HepG2 (cell line): Measurements from ENCODE around the gene THRB. TPM values are rescaled to one million over a fixed set of nuclear protein-coding genes. Genes with fewer than 3 reads are reported as not detected.

Experiments
- ATAC-seq: fragments of 200-7000 bp; cut with Tn5 transposase; 3 replicates; pipeline ENCODE4 v1.9.1; 2020; ENCODE audit warnings: mild to moderate bottlenecking, moderate library complexity
- BruUV-seq: library from RNA; stranded (reverse); fragments of 400-500 nt; replicated peaks from 2 replicates; lab custom pipeline; 2021; lab: Mats Ljungman, UMichigan
- CTCF ChIA-PET: fragments of 300-600 bp; formaldehyde crosslinking; extraction: SDS; loops from one replicate; lab custom pipeline; 2021; ENCODE audit warnings: low total read pairs, inconsistent platforms, low intra/inter-chr PET ratio; lab: Yijun Ruan, JAX
- POLR2A ChIA-PET: fragments of 350-600 bp; sonication (Branson Sonifier 250); formaldehyde crosslinking; loops from one replicate; lab custom pipeline; 2020; ENCODE audit warnings: antibody characterized with exemption, inconsistent platforms; lab: Yijun Ruan, JAX
- DNase-seq: peaks from one replicate; pipeline ENCODE4 v3.0.0-alpha.2; 2015; ENCODE audit warnings: low spot score
- FAIRE-seq: peaks from 3 replicates; lab custom pipeline; 2011; peaks lifted over from hg19 to GRCh38; lab: Jason Lieb, UNC
- H2AFZ ChIP-seq: one replicate; pipeline ENCODE4 v1.6.1; 2011; ENCODE audit warnings: low read length, inconsistent platforms
- H3K27ac ChIP-seq: fragments of 300-600 bp; 3 replicates; pipeline ENCODE4 v1.8.0; 2011; ENCODE audit warnings: mixed run types, mild to moderate bottlenecking, mixed read lengths, low read length, inconsistent platforms; ENCODE audit not compliant: insufficient read depth; ENCODE audit errors: extremely low read length
- H3K27me3 ChIP-seq, 2 experiments: fragments of 200-600 bp in 1 of 2; 2 replicates in 1 of 2; 3 replicates in 1 of 2; pipeline versions ENCODE4 v1.6.0 to v1.8.0; 2011; ENCODE audit warnings: low read length in 2 of 2, mild to moderate bottlenecking in 2 of 2, moderate library complexity in 2 of 2, inconsistent platforms in 1 of 2; ENCODE audit not compliant: insufficient read depth in 2 of 2, control insufficient read depth in 1 of 2
- H3K36me3 ChIP-seq, 2 experiments: fragments of 200-600 bp in 1 of 2; replicated peaks in 1 of 2; 2 replicates in 1 of 2; 3 replicates in 1 of 2; pipeline versions ENCODE4 v1.5.1 to v1.8.0; 2011; ENCODE audit warnings: low read length in 2 of 2, inconsistent platforms in 1 of 2; ENCODE audit not compliant: insufficient read depth in 2 of 2, control insufficient read depth in 1 of 2
- H3K4me1 ChIP-seq: 2 replicates; pipeline ENCODE4 v1.5.1; 2012; ENCODE audit warnings: low read length, inconsistent platforms; ENCODE audit not compliant: insufficient read depth
- H3K4me2 ChIP-seq: 2 replicates; pipeline ENCODE4 v1.6.0; 2011; ENCODE audit warnings: low read depth, low read length, inconsistent platforms
- H3K4me3 ChIP-seq, 3 experiments: fragments of 200-600 bp in 1 of 3; sonication (generic), shearing (Covaris generic) in 1 of 3; replicated peaks in 1 of 3; 2 replicates each; pipeline ENCODE4 v1.5.1; 2011 to 2016; ENCODE audit warnings: low read length in 3 of 3, inconsistent platforms in 2 of 3, low read depth in 2 of 3, mild to moderate bottlenecking in 2 of 3, control low read depth in 1 of 3, mixed read lengths in 1 of 3; ENCODE audit not compliant: insufficient read depth in 1 of 3
- H3K79me2 ChIP-seq: one replicate; pipeline ENCODE4 v1.6.1; 2011; ENCODE audit warnings: low read length, inconsistent platforms; ENCODE audit not compliant: insufficient read depth
- H3K9ac ChIP-seq: 2 replicates; pipeline ENCODE4 v1.6.0; 2011; ENCODE audit warnings: mild to moderate bottlenecking, low read depth, low read length, inconsistent platforms; ENCODE audit not compliant: insufficient read depth
- H3K9me3 ChIP-seq: 2 replicates; pipeline ENCODE4 v1.5.1; 2012; ENCODE audit warnings: mild to moderate bottlenecking, low read length
- H4K20me1 ChIP-seq: 2 replicates; pipeline ENCODE4 v1.6.0; 2011; ENCODE audit warnings: inconsistent platforms, mild to moderate bottlenecking, low read length, moderate library complexity; ENCODE audit not compliant: insufficient read depth
- TRIM24 ChIP-seq: sonication (generic); formaldehyde crosslinking; IDR thresholded peaks from 2 replicates; pipeline ENCODE4 v1.8.0; 2022; ENCODE audit warnings: mild to moderate bottlenecking, missing genetic modification reagents
- ZBTB38 ChIP-seq: sonication (generic); formaldehyde crosslinking; IDR thresholded peaks from 2 replicates; pipeline ENCODE4 v1.5.1; 2020; ENCODE audit warnings: mild to moderate bottlenecking, missing genetic modification reagents
- ZNF251 ChIP-seq: sonication (generic); formaldehyde crosslinking; IDR thresholded peaks from 2 replicates; pipeline ENCODE4 v1.9.0; 2021; ENCODE audit warnings: mild to moderate bottlenecking, missing genetic modification reagents
- WGBS: methylation state at CpG from one replicate; pipeline ENCODE4 v1.1.6; 2017; ENCODE audit warnings: low lambda C conversion rate; 5-methylcytosine and 5-hydroxymethylcytosine counted together
- in situ Hi-C: cut with HindIII; loops from 2 replicates; pipeline ENCODE4 v1.10.0; 2017; ENCODE audit warnings: low pct_unique_long_range_greater_than_20kb; ENCODE audit not compliant: extremely low pct_ligation_motif_present
- intact Hi-C: fragments of 100-400 bp; cut with micrococcal nuclease; formaldehyde crosslinking; loops from one replicate; pipeline ENCODE4 v1.10.0; 2022; ENCODE audit not compliant: unreplicated experiment
- polyA plus RNA-seq, 8 experiments: library from polyadenylated mRNA; depleted of rRNA in 3 of 8; stranded (reverse) in 7 of 8; unstranded in 1 of 8; fragments of >200 nt; fragmentation: Illumina TruSeq in 4 of 8; extraction: Trizol in 4 of 8; gene quantifications; 2 replicates each; pipeline versions ENCODE4 v1.2.1 to v1.2.3, GENCODE V29; 2011 to 2016; ENCODE audit warnings: low read depth in 4 of 8, missing spikeins in 1 of 8, mixed read lengths in 1 of 8; ENCODE audit not compliant: insufficient read depth in 1 of 8
- total RNA-seq, 5 experiments: library from RNA; depleted of rRNA; stranded (reverse); fragments of >200 nt; fragmentation: Illumina TruSeq; extraction: Trizol; gene quantifications; 2 replicates each; pipeline ENCODE4 v1.2.3, GENCODE V29; 2016; ENCODE audit warnings: low read depth in 1 of 5
- TF ChIP-seq, protein P1 (sequence below): sonication (generic); formaldehyde crosslinking; IDR thresholded peaks from 2 replicates; pipeline ENCODE4 v1.4.0; 2020; ENCODE audit warnings: missing genetic modification reagents
- TF ChIP-seq, protein P2 (sequence below): sonication (generic); formaldehyde crosslinking; IDR thresholded peaks from 2 replicates; pipeline ENCODE4 v1.4.0; 2020; ENCODE audit warnings: missing genetic modification reagents
- TF ChIP-seq, protein P3 (sequence below): sonication (generic); formaldehyde crosslinking; IDR thresholded peaks from 2 replicates; pipeline ENCODE4 v1.4.0; 2020; ENCODE audit warnings: missing genetic modification reagents, borderline replicate concordance
- TF ChIP-seq, protein P4 (sequence below): sonication (generic); formaldehyde crosslinking; IDR thresholded peaks from 2 replicates; pipeline ENCODE4 v1.8.1; 2023; ENCODE audit warnings: mild to moderate bottlenecking, missing genetic modification reagents

THRB gene
- total and polyA plus RNA-seq, 2 of the 13 experiments (the other 11 are each of a cell fraction or from before 2014, with no cell fraction given) = 4.7 to 22.7 TPM

GRCh38 chr3:24259901-24260512 lies 234.6 kb downstream of the THRB start (continued):
- TF ChIP-seq, protein P1, sequence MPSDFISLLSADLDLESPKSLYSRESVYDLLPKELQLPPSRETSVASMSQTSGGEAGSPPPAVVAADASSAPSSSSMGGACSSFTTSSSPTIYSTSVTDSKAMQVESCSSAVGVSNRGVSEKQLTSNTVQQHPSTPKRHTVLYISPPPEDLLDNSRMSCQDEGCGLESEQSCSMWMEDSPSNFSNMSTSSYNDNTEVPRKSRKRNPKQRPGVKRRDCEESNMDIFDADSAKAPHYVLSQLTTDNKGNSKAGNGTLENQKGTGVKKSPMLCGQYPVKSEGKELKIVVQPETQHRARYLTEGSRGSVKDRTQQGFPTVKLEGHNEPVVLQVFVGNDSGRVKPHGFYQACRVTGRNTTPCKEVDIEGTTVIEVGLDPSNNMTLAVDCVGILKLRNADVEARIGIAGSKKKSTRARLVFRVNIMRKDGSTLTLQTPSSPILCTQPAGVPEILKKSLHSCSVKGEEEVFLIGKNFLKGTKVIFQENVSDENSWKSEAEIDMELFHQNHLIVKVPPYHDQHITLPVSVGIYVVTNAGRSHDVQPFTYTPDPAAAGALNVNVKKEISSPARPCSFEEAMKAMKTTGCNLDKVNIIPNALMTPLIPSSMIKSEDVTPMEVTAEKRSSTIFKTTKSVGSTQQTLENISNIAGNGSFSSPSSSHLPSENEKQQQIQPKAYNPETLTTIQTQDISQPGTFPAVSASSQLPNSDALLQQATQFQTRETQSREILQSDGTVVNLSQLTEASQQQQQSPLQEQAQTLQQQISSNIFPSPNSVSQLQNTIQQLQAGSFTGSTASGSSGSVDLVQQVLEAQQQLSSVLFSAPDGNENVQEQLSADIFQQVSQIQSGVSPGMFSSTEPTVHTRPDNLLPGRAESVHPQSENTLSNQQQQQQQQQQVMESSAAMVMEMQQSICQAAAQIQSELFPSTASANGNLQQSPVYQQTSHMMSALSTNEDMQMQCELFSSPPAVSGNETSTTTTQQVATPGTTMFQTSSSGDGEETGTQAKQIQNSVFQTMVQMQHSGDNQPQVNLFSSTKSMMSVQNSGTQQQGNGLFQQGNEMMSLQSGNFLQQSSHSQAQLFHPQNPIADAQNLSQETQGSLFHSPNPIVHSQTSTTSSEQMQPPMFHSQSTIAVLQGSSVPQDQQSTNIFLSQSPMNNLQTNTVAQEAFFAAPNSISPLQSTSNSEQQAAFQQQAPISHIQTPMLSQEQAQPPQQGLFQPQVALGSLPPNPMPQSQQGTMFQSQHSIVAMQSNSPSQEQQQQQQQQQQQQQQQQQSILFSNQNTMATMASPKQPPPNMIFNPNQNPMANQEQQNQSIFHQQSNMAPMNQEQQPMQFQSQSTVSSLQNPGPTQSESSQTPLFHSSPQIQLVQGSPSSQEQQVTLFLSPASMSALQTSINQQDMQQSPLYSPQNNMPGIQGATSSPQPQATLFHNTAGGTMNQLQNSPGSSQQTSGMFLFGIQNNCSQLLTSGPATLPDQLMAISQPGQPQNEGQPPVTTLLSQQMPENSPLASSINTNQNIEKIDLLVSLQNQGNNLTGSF (CRISPR knock-in tag) = no peak

DNA sequence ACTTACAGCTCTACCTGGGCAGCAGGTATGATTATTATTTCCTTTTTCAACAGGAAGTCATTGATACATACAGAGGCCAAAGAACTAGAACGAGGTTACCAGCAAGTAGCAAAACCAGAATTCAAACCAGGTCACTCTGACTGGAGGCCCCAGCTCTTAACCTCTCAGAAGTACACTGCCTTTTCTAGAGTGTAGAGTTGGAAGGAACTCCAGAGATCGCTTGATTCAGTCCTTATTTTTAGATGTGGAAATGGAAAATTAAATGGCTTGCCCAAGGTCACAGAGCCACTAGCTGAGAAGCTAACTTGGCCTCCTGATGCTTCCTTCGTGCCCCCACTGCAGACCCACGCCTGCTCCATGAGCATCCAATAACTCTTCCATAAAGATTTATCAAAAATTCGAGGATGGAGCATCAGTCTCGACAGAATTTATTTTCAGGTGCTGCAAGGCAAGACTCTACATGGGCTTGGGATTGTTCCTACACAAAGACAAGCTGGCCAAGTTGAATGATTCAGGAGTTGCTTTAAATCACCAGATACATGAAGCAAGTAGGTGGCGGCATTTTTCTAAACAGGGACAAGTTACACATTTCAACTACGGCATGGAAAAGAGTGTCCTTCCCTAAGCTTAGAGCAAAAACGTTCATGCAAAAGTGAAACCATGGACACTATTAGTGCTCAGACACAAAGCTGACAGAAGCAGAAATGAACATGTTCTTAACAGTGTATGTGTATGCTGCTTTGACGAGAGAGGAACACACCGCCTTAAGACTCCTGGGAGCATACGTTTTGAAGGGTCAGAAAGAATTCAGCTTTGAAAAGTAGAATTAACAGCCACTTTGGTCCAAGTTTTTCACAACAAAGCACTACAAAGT lies 235.7 kb downstream of the THRB start:
- Histone ChIP-seq H3K9ac (no peak overlapping the region), H3K36me3 (no peaks in the 10 kb centered on the region), H3K27ac (no peak overlapping the region), H3K4me2 (no peak overlapping the region), H3K4me3 (no peak overlapping the region), H4K20me1 (no peaks in the 10 kb centered on the region), H3K79me2 (no peaks in the 10 kb centered on the region), H3K4me1 (no peaks in the 10 kb centered on the region), H3K9me3 (no peaks in the 10 kb centered on the region), H3K27me3 (no peaks in the 10 kb centered on the region), H2AFZ (no peak overlapping the region)
- intact Hi-C loops (no loop called here), in situ Hi-C loops (loop anchor here (25.0 kb wide), 1 partner anchor 378 kb away; no protein-coding TSS in a partner anchor)
- CTCF ChIA-PET = no interaction called here
- POLR2A ChIA-PET = no interaction called here
- FAIRE-seq = no peak
- DNase-seq = no peak
- no peak for ATAC-seq
- no TSS peak for BruUV-seq
- WGBS = 96% methylated on average over 12 of the region's 12 CpGs
- no peak for TF ChIP-seq ZBTB38
- TF ChIP-seq TRIM24 = no peak
- no peak for TF ChIP-seq ZNF251
- TF ChIP-seq, protein P2, sequence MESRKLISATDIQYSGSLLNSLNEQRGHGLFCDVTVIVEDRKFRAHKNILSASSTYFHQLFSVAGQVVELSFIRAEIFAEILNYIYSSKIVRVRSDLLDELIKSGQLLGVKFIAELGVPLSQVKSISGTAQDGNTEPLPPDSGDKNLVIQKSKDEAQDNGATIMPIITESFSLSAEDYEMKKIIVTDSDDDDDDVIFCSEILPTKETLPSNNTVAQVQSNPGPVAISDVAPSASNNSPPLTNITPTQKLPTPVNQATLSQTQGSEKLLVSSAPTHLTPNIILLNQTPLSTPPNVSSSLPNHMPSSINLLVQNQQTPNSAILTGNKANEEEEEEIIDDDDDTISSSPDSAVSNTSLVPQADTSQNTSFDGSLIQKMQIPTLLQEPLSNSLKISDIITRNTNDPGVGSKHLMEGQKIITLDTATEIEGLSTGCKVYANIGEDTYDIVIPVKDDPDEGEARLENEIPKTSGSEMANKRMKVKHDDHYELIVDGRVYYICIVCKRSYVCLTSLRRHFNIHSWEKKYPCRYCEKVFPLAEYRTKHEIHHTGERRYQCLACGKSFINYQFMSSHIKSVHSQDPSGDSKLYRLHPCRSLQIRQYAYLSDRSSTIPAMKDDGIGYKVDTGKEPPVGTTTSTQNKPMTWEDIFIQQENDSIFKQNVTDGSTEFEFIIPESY (CRISPR knock-in tag) = no peak
- TF ChIP-seq, protein P3, sequence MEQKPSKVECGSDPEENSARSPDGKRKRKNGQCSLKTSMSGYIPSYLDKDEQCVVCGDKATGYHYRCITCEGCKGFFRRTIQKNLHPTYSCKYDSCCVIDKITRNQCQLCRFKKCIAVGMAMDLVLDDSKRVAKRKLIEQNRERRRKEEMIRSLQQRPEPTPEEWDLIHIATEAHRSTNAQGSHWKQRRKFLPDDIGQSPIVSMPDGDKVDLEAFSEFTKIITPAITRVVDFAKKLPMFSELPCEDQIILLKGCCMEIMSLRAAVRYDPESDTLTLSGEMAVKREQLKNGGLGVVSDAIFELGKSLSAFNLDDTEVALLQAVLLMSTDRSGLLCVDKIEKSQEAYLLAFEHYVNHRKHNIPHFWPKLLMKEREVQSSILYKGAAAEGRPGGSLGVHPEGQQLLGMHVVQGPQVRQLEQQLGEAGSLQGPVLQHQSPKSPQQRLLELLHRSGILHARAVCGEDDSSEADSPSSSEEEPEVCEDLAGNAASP (CRISPR knock-in tag) = no peak
- TF ChIP-seq, protein P4, sequence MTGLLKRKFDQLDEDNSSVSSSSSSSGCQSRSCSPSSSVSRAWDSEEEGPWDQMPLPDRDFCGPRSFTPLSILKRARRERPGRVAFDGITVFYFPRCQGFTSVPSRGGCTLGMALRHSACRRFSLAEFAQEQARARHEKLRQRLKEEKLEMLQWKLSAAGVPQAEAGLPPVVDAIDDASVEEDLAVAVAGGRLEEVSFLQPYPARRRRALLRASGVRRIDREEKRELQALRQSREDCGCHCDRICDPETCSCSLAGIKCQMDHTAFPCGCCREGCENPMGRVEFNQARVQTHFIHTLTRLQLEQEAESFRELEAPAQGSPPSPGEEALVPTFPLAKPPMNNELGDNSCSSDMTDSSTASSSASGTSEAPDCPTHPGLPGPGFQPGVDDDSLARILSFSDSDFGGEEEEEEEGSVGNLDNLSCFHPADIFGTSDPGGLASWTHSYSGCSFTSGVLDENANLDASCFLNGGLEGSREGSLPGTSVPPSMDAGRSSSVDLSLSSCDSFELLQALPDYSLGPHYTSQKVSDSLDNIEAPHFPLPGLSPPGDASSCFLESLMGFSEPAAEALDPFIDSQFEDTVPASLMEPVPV (CRISPR knock-in tag) = no peak
